GM19397 (cell line): ENCODE results near the gene MYO3A.

Source experiments
- ATAC-seq: cut with Tn5 transposase; IDR thresholded peaks from one replicate; pipeline ENCODE4 v1.9.1; 2021; ENCODE audit warnings: mild to moderate bottlenecking, moderate library complexity; ENCODE audit not compliant: unreplicated experiment

The MYO3A gene

DNA sequence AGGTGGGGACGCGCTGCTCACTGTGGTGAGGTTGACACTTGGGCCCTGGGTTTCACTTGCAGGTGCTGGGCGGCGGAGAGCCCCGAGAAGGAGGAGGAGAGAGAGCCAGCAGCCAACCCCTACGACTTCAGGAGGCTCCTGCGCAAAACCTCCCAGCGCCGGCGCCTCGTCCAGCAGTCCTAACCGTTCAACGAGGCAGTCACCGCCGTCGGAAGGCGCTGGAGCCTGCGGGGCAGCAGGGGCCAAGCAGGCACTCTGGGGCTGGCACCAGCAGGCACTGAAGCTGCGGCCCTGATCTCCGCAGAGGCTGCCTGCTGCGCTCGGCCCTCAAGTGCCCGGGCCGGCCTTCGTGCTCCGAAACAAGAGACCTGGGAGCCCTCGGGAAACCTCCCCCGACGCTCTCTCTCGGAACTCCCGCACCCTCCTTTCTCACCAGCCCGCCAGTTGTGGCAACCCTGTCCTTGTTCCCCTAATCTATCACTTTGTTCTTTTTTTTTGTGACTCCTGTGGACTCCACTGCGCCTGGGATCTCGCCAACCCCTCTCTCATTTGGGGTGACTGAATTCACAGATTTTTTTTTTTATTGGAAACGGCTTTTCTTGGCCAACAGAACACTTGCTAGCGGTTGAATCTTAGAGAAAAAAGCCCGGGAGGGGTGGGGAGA lies 277.9 kb downstream of the MYO3A start:
- ATAC-seq = no peak

DNA sequence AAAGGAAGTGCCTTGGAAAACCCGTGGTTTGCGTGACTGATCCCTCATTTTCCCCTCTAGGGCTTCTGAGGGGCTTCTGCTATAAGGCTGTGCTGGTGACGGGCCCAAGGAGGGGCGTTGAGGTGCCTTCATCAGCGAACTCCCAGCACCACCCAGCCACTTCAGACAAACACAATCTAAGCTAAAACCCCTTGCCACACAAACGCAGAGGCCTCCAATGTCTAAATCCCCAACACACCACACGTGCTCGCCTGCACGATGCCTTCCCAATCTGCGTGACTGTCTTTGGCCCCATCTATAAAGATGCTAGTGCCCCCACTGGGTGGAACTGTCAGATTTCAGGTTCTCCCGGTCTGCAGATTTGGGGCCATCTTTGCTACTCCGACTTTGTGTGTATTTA lies 278.5 kb downstream of the MYO3A start:
- ATAC-seq = no peak

DNA sequence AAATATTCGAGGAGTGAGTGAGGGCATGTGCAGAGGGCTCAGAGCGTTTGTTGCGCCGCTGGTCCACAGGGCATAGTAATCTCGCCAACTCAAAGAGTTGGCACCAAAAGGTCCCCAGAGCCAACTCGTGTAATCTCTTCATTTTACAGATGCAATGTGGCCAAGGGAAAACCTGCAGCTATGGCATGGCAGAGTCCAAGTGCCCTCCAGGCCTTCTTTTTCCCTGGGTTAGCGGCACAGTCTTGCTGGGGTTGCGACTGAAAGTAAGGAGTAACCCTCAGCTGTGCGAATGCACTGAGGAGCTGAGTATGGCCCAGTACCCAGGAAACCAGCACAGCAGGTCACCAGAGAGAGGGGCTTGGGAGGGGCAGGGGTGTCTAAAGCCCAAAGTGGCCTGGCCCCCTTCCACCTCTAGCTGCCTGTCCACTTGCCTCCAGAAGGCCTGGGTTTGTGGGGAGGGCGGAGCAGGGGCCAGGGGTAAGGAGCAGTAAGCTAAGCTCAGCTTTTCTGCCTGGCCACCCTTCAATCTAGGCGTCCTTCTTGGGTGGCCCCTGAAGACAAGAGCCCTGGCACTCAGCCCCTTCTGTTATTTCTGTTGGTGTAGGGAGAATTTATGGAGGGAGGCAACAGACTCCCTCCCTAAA lies 279.2 kb downstream of the MYO3A start:
- no peak for ATAC-seq

DNA sequence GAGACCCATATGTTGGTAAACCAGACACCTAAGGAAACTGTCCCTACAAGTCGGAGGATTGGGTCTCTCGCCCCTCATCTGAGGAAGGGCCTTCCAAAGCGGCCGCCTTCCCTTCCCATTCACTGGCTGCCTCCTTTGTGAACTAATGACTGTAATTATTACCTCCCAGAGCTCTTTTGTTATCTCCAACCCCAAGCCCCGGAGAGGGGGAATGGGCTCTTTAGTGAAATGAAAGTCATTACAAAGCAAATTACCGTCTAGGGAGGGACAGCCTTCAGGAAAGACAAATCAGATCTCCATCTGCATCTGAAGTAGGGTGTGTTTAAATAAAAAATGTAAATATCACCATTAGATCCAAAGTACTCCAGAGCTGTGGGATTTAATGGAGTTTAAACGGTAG lies 280.0 kb downstream of the MYO3A start:
- no peak for ATAC-seq

DNA sequence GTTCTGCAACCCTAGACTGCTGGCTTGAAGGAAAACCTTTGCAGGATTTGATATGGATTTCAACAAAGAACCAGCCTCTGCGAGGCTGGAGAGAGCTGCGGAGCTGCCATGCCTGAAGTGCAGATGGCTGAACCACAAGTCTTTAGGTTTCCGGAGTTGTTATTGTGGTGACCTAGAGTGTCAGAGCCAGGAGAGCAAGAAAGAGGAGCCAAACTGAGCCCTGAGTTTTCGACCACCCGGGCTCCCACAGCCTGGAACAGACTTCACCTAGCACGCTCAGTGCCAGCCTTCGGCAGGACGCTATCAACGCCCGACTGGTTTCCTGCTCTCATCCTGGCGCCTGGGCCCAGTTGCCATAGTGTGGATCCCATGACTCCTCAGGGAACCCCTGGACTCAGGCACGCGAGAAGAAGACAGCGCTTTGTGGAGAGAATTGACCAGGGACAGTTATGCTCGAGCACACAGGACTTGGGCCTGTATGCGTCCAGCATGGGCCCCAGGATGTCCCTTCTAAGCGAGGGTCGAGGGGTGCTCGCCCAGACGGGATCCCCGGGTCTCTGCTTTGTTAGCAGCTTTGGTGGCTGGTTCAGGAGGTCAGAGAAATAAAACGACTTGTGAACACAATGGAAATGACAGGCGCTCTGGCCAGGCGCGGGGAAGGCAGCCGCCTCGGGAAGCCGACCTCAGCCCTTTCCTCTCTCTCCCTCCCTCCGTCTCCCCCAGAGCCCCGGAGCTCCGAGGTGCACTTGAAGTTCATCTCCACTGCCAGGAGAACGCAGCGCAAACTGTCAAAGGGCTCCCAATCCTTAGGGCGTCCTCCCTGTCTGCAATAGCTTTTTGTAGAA lies 280.7 kb downstream of the MYO3A start:
- no peak for ATAC-seq

DNA sequence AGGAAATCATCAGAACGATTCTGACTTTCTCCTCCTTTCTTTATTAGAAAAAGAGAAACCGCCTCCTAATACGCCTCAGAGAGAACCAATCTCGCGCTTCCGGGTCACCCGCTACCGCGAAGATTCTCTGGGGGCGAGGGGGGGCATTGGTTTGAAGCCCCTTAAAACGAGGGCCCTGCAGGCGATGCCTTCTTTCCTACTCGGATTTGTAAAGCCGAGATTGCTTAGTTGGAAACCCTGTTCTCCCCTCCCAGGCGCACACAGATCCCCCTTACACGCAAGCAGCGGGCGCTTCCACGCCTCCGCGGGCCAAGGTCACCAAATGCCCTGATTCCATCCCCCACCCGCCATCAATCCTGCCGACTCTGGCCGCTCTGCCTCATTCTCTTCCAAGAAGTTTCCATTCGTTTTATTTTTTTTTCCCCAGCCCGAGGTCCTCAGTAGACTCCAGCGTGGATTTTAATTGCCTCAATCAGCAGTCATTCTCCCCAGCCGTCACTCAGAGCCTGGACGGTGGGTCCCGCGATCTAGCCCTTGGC lies 281.4 kb downstream of the MYO3A start:
- no peak for ATAC-seq

- ATAC-seq = no peak
These were observed 282.0 kb downstream of the MYO3A start for GRCh38 chr10:26215935-26216584.

GRCh38 chr10:26216585-26217395 lies 282.8 kb downstream of the MYO3A start, which contains the start of gene GAD2:
GAD2 (plus strand) TSS chr10:26216774; CDS start chr10:26216810, 36 bp downstream.
- ATAC-seq = no peak

GRCh38 chr10:26217396-26218086 lies 283.5 kb downstream of the MYO3A start:
- no peak for ATAC-seq

DNA sequence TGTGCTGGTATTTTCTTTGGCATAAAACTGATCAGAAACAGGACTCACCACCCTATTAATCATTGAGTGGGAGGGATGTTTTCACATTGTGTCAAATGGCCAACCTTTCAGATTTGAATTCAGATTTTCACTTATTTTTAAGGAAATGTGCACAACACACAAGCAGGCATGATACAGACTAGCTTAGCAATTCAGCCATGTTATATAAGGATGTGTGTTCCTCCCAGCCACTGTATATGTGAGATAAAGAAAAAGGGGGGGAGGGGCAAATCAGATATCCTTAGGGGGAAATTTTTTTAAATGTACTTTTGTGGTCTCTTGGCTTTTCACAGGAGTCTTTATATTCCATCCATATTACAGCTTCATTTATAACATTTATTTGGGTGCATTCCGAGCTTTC lies 285.6 kb downstream of the MYO3A start:
- ATAC-seq = no peak

DNA sequence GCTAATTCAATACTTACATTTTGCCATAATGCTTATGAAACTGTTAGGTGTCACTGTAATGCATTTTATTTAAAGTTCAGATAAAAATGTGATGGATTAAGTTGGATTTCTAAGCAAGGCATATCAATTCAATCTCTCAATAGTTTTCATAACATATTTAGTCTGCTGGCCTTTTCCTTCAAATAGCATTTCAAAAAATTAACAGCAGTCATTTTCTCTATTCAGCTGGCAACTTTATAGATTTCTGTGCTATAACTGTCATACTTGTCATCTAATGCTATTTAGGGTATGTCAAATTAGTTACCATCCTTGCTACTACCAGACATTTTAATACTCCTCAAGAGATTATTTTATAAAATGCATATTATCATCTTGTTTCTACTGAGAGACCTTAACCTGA lies 286.9 kb downstream of the MYO3A start:
- no peak for ATAC-seq

DNA sequence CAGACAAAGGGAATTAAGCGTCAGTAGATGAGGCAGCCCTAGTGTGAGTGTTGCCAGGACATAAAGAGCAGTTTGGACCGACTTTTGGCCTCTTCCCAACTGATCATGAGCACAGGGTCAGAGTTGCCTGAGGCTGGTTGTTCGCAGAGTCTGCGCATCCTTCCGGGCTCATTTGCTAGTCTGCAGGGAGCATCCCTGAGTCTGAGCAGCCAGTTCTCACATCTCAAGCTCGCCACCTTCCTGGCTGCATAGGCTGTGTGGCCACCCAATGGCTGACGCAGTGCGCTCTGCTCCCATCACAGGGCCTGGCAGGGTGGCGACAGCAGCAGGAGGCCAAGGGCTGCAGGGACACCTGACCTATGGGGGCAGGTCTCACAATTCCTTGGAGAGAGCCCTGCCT lies 287.5 kb downstream of the MYO3A start:
- ATAC-seq = no peak

- no peak for ATAC-seq
These were observed 288.5 kb downstream of the MYO3A start for GRCh38 chr10:26222563-26222962.

- no peak for ATAC-seq
These were observed 291.3 kb downstream of the MYO3A start for GRCh38 chr10:26225322-26225721.

DNA sequence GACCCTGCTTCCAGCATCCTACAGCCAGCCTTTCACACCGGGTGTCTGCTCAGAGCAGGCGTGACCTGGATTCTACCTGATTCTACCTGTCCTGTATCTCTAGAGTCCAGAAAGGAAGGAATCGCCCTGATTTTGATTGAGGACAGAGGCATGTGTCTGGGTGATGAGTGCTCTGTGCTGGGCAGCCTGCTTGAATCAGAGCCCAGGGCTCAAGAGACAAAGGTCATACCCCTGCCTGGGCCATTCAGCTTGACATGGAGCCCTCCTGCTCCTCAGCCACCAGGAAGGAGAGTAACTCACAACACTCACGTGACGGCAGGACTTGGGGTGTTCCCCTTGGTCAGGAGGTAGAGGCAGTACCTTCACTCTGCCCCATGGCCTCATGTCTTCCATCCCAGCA lies 293.8 kb downstream of the MYO3A start:
- no peak for ATAC-seq

GRCh38 chr10:26232174-26232573 lies 298.1 kb downstream of the MYO3A start:
- no peak for ATAC-seq

GRCh38 chr10:26235761-26236160 lies 301.7 kb downstream of the MYO3A start:
- ATAC-seq = no peak

GRCh38 chr10:26238378-26238777 lies 304.3 kb downstream of the MYO3A start:
- ATAC-seq = no peak

GRCh38 chr10:26242706-26243350 lies 308.8 kb downstream of the MYO3A start:
- no peak for ATAC-seq
